ENCODE results near the gene DLG2. TPM values are rescaled to one million over a fixed set of nuclear protein-coding genes. Genes with fewer than 3 reads are reported as not detected.

DLG2 gene
- total RNA-seq, 4 donors from 2014 or later, result 0.18 to 8.3 (median 2.5) TPM

DNA sequence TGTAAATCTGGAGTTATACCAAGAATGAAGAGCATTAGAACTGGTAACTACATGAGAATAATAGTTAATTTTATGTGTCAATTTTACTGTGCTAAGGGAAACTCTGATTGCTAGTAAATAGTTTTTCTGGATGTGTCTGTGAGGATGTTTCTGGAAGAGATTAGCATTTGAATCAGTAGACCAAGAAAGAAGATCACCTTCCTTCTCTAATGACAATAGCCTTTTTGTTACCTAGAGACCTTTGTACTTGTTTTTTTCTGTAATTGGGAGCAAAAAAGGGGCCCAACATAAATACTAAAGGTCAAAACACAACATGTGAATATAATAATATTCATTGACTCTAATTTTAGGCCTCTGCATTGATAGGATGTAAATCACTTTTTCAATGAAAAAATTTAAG is 100.6 kb downstream of the DLG2 start:
- DNase-seq, result no peak
- peaks cover 0 to 12% (median 0%) of the 10 kb centered on the region in 4 donors for H3K9me3 ChIP-seq
- no peak for TF ChIP-seq POLR2A (IDR thresholded peaks at IDR 0.05)
- no peak for TF ChIP-seq CTCF (IDR thresholded peaks at IDR 0.05)
- no peak overlapping the region for H3K4me3 ChIP-seq
- no peaks in the 10 kb centered on the region for H3K27me3 ChIP-seq
- no peak overlapping the region for H3K27ac ChIP-seq
- H3K36me3 ChIP-seq, result no peaks in the 10 kb centered on the region
- H3K4me1 ChIP-seq, result no peaks in the 10 kb centered on the region

DNA sequence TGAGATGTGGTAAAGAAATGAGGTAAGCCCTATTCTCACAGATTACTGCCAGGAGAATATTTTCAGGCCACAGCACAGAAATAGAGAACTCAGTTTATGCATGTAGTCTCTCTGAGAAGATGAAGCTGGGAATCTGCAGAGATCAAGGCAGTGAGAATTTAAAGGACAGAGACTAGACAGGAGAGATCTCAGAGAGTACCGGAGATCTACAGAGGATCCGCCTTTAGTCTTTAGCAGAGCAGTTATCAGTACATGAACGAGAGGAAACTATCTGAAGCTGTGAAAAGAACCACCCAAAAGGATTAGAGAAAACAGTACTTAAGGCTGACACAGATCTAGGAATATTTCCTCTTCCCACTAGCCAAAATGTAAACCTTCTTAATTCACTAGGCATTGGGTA is 101.5 kb downstream of the DLG2 start:
- Histone ChIP-seq H3K27me3 (no peaks in the 10 kb centered on the region), H3K4me1 (no peaks in the 10 kb centered on the region), H3K4me3 (no peak overlapping the region), H3K36me3 (no peaks in the 10 kb centered on the region), H3K27ac (no peak overlapping the region), H3K9me3 (peaks cover 0 to 12% (median 0%) of the 10 kb centered on the region in 4 donors)
- DNase-seq, result no peak
- TF ChIP-seq CTCF (IDR thresholded peaks at IDR 0.05), result no peak
- TF ChIP-seq POLR2A (IDR thresholded peaks at IDR 0.05), result no peak

DNA sequence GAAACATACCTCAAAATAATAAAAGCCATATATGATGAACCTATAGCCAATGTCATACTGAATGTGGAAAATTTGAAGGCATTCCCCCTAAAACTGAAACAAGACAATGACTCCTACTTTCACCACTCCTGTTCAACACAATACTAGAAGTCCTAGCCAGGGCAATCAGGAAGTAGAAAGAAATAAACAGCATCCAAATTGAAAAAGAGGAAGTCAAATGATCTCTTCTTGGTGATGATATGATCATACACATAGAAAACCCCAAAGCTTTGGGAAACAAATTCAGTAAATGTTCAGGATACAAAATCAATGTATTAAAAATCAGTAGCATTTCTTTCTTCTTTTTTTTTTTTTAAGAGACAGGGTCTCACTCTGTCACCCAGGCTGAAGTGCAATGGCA is 109.9 kb downstream of the DLG2 start:
- TF ChIP-seq POLR2A (IDR thresholded peaks at IDR 0.05), result no peak
- TF ChIP-seq CTCF (IDR thresholded peaks at IDR 0.05), result no peak

DNA sequence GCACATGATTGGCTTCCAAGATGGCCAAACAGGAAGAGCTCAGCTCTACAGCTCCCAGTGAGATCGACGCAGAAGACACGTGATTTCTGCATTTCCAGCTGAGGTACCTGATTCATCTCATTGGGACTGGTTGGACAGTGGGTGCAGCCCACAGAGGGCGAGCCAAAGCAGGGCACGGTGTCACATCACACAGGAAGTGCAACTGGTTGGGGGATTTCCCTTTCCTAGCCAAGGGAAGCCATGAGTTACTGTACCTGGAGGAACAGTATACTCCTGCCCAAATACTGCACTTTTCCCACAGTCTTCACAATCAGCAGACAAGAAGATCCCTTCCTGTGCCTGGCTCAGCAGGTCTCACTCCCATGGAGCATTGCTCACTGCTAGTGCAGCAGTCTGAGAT is 131.2 kb downstream of the DLG2 start:
- H3K27me3 ChIP-seq, result no peaks in the 10 kb centered on the region
- H3K27ac ChIP-seq, result no peak overlapping the region
- no peaks in the 10 kb centered on the region for H3K36me3 ChIP-seq
- TF ChIP-seq POLR2A (IDR thresholded peaks at IDR 0.05) (no peak), CTCF (IDR thresholded peaks at IDR 0.05) (no peak)
- H3K4me1 ChIP-seq, result no peaks in the 10 kb centered on the region
- DNase-seq, result no peak
- H3K4me3 ChIP-seq, result no peak overlapping the region
- H3K9me3 ChIP-seq, result no peaks in the 10 kb centered on the region

More for the DNA sequence above, 109.9 kb downstream of the DLG2 start:
- Histone ChIP-seq H3K27ac (no peak overlapping the region), H3K4me3 (no peak overlapping the region), H3K4me1 (no peaks in the 10 kb centered on the region), H3K36me3 (no peaks in the 10 kb centered on the region), H3K27me3 (no peaks in the 10 kb centered on the region), H3K9me3 (peaks cover 0 to 4% (median 0%) of the 10 kb centered on the region in 4 donors)
- DNase-seq, result no peak

GRCh38 chr11:85494396-85494795 is 132.7 kb downstream of the DLG2 start:
- no peak for DNase-seq

More at GRCh38 chr11:85494396-85494795, 132.7 kb downstream of the DLG2 start:
- no peak overlapping the region for H3K27ac ChIP-seq
- no peaks in the 10 kb centered on the region for H3K27me3 ChIP-seq
- H3K4me1 ChIP-seq, result no peaks in the 10 kb centered on the region
- no peak overlapping the region for H3K4me3 ChIP-seq
- no peaks in the 10 kb centered on the region for H3K36me3 ChIP-seq
- H3K9me3 ChIP-seq, result no peaks in the 10 kb centered on the region
- no peak for TF ChIP-seq CTCF (IDR thresholded peaks at IDR 0.05)
- TF ChIP-seq POLR2A (IDR thresholded peaks at IDR 0.05), result no peak
